A549 (cell line): ENCODE data around the gene WDR35. TPM values are rescaled to one million over a fixed set of nuclear protein-coding genes. Genes with fewer than 3 reads are reported as not detected.

Experiments used
- ATAC-seq, 2 experiments: fragments of 200-7000 bp in 1 of 2; fragments of >200 bp in 1 of 2; cut with Nextera tagmentation in 1 of 2; cut with Tn5 transposase in 1 of 2; 3 replicates each; pipeline versions ENCODE4 v1.8.0 to v1.9.1; 2018 to 2020; ENCODE audit warnings: mild to moderate bottlenecking in 1 of 2, moderate library complexity in 1 of 2
- CTCF ChIA-PET: fragments of 300-600 bp; sonication (Branson Sonifier 250); formaldehyde crosslinking; extraction: SDS; loops from one replicate; lab custom pipeline; 2021; ENCODE audit warnings: antibody characterized with exemption, inconsistent platforms; lab: Yijun Ruan, JAX
- POLR2A ChIA-PET: fragments of 350-600 bp; formaldehyde crosslinking; extraction: SDS; loops from one replicate; lab custom pipeline; 2021; ENCODE audit warnings: antibody characterized with exemption, inconsistent platforms; lab: Yijun Ruan, JAX
- DNase-seq, 2 experiments: peaks; one replicate each; pipeline versions ENCODE4 v3.0.0 to v3.0.0-alpha.2; 2011 to 2016; ENCODE audit warnings: low read depth in 1 of 2, low spot score in 1 of 2
- FAIRE-seq: peaks from 2 replicates; lab custom pipeline; 2011; peaks lifted over from hg19 to GRCh38; lab: Jason Lieb, UNC
- H3K27ac ChIP-seq, 2 experiments: fragments of >200 bp; sonication (Bioruptor Twin); formaldehyde crosslinking; 3 replicates each; pipeline ENCODE4 v1.5.1; 2016 to 2017
- H3K4me1 ChIP-seq: fragments of >200 bp; sonication (Bioruptor Twin); formaldehyde crosslinking; 3 replicates; pipeline ENCODE4 v1.6.1; 2016
- H3K4me2 ChIP-seq: fragments of >200 bp; sonication (Bioruptor Twin); formaldehyde crosslinking; 3 replicates; pipeline ENCODE4 v1.6.1; 2016
- H3K4me3 ChIP-seq: fragments of >200 bp; sonication (Bioruptor Twin); formaldehyde crosslinking; 3 replicates; pipeline ENCODE4 v1.5.1; 2016
- H3K9me3 ChIP-seq: fragments of >200 bp; sonication (Bioruptor Twin); formaldehyde crosslinking; 3 replicates; pipeline ENCODE4 v1.6.1; 2016
- ATOH8 ChIP-seq: fragments of 250-450 bp; sonication (Bioruptor Pico); IDR thresholded peaks from 2 replicates; pipeline ENCODE4 v1.5.0; 2020; ENCODE audit warnings: low read depth, mild to moderate bottlenecking, moderate library complexity
- CHD2 ChIP-seq: fragments of 150-350 bp; IDR thresholded peaks from 2 replicates; pipeline ENCODE4 v1.6.1; 2014; ENCODE audit warnings: low read length; ENCODE audit not compliant: partially characterized antibody
- E2F6 ChIP-seq: IDR thresholded peaks from 2 replicates; pipeline ENCODE4 v1.6.1; 2012; ENCODE audit warnings: low read depth, borderline replicate concordance
- EHF ChIP-seq: fragments of 250-450 bp; sonication (Bioruptor Pico); IDR thresholded peaks from 2 replicates; pipeline ENCODE4 v1.5.0; 2020; ENCODE audit warnings: mild to moderate bottlenecking
- ESRRA ChIP-seq: fragments of 150-350 bp; IDR thresholded peaks from 2 replicates; pipeline ENCODE4 v1.6.1; 2014; ENCODE audit warnings: mild to moderate bottlenecking, low read length, borderline replicate concordance
- FOSL2 ChIP-seq, 2 experiments: fragments of 450-650 bp in 1 of 2; fragments of >200 bp in 1 of 2; sonication (Bioruptor Twin) in 1 of 2; formaldehyde crosslinking; IDR thresholded peaks; 2 replicates each; pipeline versions ENCODE4 v1.5.0 to v1.6.1; 2016 to 2020; ENCODE audit warnings: mild to moderate bottlenecking in 1 of 2, moderate library complexity in 1 of 2
- FOXS1 ChIP-seq: fragments of 250-450 bp; sonication (Bioruptor Pico); IDR thresholded peaks from 2 replicates; pipeline ENCODE4 v1.5.0; 2020; ENCODE audit warnings: mild to moderate bottlenecking, moderate library complexity
- HMGXB4 ChIP-seq: fragments of 250-450 bp; sonication (Bioruptor Pico); IDR thresholded peaks from 2 replicates; pipeline ENCODE4 v1.5.0; 2021; ENCODE audit warnings: mild to moderate bottlenecking, moderate library complexity, borderline replicate concordance
- JUNB ChIP-seq: fragments of >200 bp; sonication (Bioruptor Twin); formaldehyde crosslinking; IDR thresholded peaks from 2 replicates; pipeline ENCODE4 v1.6.1; 2016
- KDM1A ChIP-seq: fragments of 200-600 bp; sonication (generic); IDR thresholded peaks from 2 replicates; pipeline ENCODE4 v1.6.1; 2016; ENCODE audit warnings: low read depth, mild to moderate bottlenecking
- MAFK ChIP-seq: fragments of 450-650 bp; IDR thresholded peaks from 2 replicates; pipeline ENCODE4 v1.6.1; 2014; ENCODE audit not compliant: partially characterized antibody
- MAZ ChIP-seq: fragments of 150-350 bp; IDR thresholded peaks from 2 replicates; pipeline ENCODE4 v1.6.1; 2014; ENCODE audit warnings: antibody characterized with exemption, low read depth, low read length, borderline replicate concordance
- NFE2L2 ChIP-seq: fragments of 150-350 bp; conservative IDR thresholded peaks from 2 replicates; pipeline ENCODE4 v1.6.1; 2014; ENCODE audit warnings: low read length
- PHF8 ChIP-seq: fragments of 200-600 bp; sonication (generic); IDR thresholded peaks from 2 replicates; pipeline ENCODE4 v1.6.1; 2016; ENCODE audit warnings: low read depth, mild to moderate bottlenecking, antibody characterized with exemption, moderate library complexity, borderline replicate concordance
- POLR2AphosphoS2 ChIP-seq: conservative IDR thresholded peaks from 2 replicates; pipeline ENCODE4 v1.6.1; 2012; ENCODE audit warnings: low read length, improper control_type of control experiment, inconsistent platforms
- RCOR1 ChIP-seq: fragments of 150-350 bp; IDR thresholded peaks from 2 replicates; pipeline ENCODE4 v1.6.1; 2014; ENCODE audit warnings: antibody characterized with exemption, low read length, low read depth
- RFX5 ChIP-seq: fragments of 450-650 bp; IDR thresholded peaks from 2 replicates; pipeline ENCODE4 v1.7.1; 2014; ENCODE audit warnings: antibody characterized with exemption, mild to moderate bottlenecking, moderate library complexity
- SREBF2 ChIP-seq: fragments of 450-650 bp; IDR thresholded peaks from 2 replicates; pipeline ENCODE4 v1.6.1; 2014; ENCODE audit warnings: mild to moderate bottlenecking, moderate library complexity
- ZNF302 ChIP-seq: fragments of 250-450 bp; sonication (Bioruptor Pico); IDR thresholded peaks from 2 replicates; pipeline ENCODE4 v1.9.0; 2021; ENCODE audit warnings: inconsistent platforms, mild to moderate bottlenecking, moderate library complexity
- ZSCAN20 ChIP-seq: fragments of 250-450 bp; sonication (Bioruptor Pico); IDR thresholded peaks from 2 replicates; pipeline ENCODE4 v1.8.0; 2022; ENCODE audit warnings: mild to moderate bottlenecking, moderate library complexity
- WGBS: methylation state at CpG from one replicate; pipeline ENCODE4 v1.1.6; 2017; ENCODE audit errors: missing lambda C conversion rate; 5-methylcytosine and 5-hydroxymethylcytosine counted together
- polyA plus RNA-seq, 4 experiments: library from polyadenylated mRNA; depleted of rRNA in 3 of 4; stranded (reverse); fragments of >200 nt; fragmentation: RNase III in 1 of 4; extraction: RNeasy Plus Mini Kit Qiagen cat#74134 plus additional on column Dnase treatment in 1 of 4; gene quantifications; 2 replicates in 3 of 4; 3 replicates in 1 of 4; pipeline ENCODE4 v1.2.3, GENCODE V29; 2011 to 2017
- TF ChIP-seq, protein P1 (sequence below): fragments of 450-650 bp; IDR thresholded peaks from 2 replicates; pipeline ENCODE4 v1.6.1; 2014; ENCODE audit warnings: antibody characterized with exemption

The WDR35 gene
- polyA plus RNA-seq, 2 of the 4 experiments (the other 2 are of a cell fraction): 12.1 to 28.5 TPM

GRCh38 chr2:19866771-19867170, 123.1 kb downstream of the WDR35 start:
- WGBS: 61% methylated on average over 2 of the region's 2 CpGs
- TF ChIP-seq ESRRA: no peak
- TF ChIP-seq, all 56 proteins: peak for 0
- ATAC-seq: no peak
- Histone ChIP-seq H3K4me3 (no peak overlapping the region), H3K27ac (no peak overlapping the region), H3K9me3 (no peaks in the 10 kb centered on the region), H3K4me1 (peaks cover 12% of the 10 kb centered on the region), H3K4me2 (no peak overlapping the region)
- CTCF ChIA-PET: interaction anchor here (1.4 to 5.8 kb wide), 3 partner anchors 498 to 1348 kb away, joined by 3 to 57 read pairs (median 4); no protein-coding TSS in a partner anchor
- POLR2A ChIA-PET: no interaction called here
- DNase-seq: no peak
- no peak for FAIRE-seq

DNA sequence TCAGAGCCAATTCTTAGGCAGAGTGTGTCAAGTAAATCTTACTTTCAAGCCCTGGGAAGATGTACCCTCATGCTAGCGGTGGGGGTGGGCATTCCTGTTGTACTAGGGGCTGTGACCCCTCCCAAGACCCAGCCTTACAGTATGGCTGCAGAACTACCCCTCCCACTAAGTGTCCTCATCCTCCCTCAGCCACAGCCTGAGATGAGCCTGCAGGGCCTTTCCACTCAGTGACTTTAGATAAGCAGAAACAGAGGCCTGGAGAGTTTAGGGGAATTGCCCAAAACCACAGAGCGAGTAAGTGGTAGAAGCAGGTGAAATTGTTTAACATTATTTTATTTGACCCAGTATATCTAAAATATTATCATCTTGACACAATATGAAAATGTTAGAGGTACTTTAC, 124.8 kb downstream of the WDR35 start:
- no peak for FAIRE-seq
- TF ChIP-seq EHF (CRISPR knock-in tag) (no peak), SREBF2 (no peak), MAFK (no peak), POLR2AphosphoS2 (no peak), JUNB (no peak), ZSCAN20 (no peak), KDM1A (no peak), CHD2 (no peak), RCOR1 (no peak), E2F6 (no peak), HMGXB4 (CRISPR knock-in tag) (no peak), PHF8 (no peak), FOXS1 (CRISPR knock-in tag) (no peak), ATOH8 (CRISPR knock-in tag) (no peak), RFX5 (no peak), ZNF302 (CRISPR knock-in tag) (no peak), MAZ (no peak), NFE2L2 (no peak), FOSL2 (IDR thresholded peaks at IDR 0.05) (no peak), FOSL2 (CRISPR knock-in tag; IDR thresholded peaks at IDR 0.05) (no peak)
- TF ChIP-seq, protein P1, sequence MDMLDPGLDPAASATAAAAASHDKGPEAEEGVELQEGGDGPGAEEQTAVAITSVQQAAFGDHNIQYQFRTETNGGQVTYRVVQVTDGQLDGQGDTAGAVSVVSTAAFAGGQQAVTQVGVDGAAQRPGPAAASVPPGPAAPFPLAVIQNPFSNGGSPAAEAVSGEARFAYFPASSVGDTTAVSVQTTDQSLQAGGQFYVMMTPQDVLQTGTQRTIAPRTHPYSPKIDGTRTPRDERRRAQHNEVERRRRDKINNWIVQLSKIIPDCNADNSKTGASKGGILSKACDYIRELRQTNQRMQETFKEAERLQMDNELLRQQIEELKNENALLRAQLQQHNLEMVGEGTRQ: no peak
- TF ChIP-seq, all 56 proteins: peak for 0
- CTCF ChIA-PET: interaction anchor here (1.2 to 5.8 kb wide), 12 partner anchors 9 to 1346 kb away, joined by 3 to 61 read pairs (median 15); partner anchors contain the start of gene OSR1
- WGBS: 55% methylated on average over 2 of the region's 2 CpGs
- no peak overlapping the region for H3K4me3 ChIP-seq
- no peak overlapping the region; a peak in 1 of 6 replicates for H3K27ac ChIP-seq
- ATAC-seq: no peak
- POLR2A ChIA-PET: interaction anchor here (1.4 kb wide), 1 partner anchor 518 kb away, joined by 3 read pairs; no protein-coding TSS in a partner anchor
- H3K4me1 ChIP-seq: peaks cover 17% of the 10 kb centered on the region
- no peaks in the 10 kb centered on the region for H3K9me3 ChIP-seq
- DNase-seq: no peak
- H3K4me2 ChIP-seq: no peak overlapping the region
